K562 (cell line): Measurements from ENCODE around the gene SYCP3. TPM values are rescaled to one million over a fixed set of nuclear protein-coding genes. Genes with fewer than 3 reads are reported as not detected.

ENCODE experiments used
- ATAC-seq: fragments of 200-7000 bp; cut with Tn5 transposase; 3 replicates; pipeline ENCODE4 v1.9.1; 2020; ENCODE audit warnings: moderate library complexity
- BruUV-seq: library from RNA; stranded (reverse); fragments of 400-500 nt; replicated peaks from 2 replicates; lab custom pipeline; 2021; lab: Mats Ljungman, UMichigan
- CTCF ChIA-PET: fragments of 300-600 bp; formaldehyde crosslinking; extraction: SDS; loops from one replicate; lab custom pipeline; 2021; ENCODE audit warnings: low intra/inter-chr PET ratio; lab: Yijun Ruan, JAX
- POLR2A ChIA-PET: fragments of 300-600, 350-650 bp; sonication (Branson Sonifier 250); formaldehyde crosslinking; extraction: SDS; loops from one replicate; lab custom pipeline; 2021; ENCODE audit warnings: antibody characterized with exemption, inconsistent platforms; lab: Yijun Ruan, JAX
- DNase-seq, 4 experiments: peaks; one replicate each; pipeline versions ENCODE4 v3.0.0 to v3.0.0-alpha.2; 2011 to 2018; ENCODE audit warnings: low spot score in 3 of 4, mixed read lengths in 3 of 4; ENCODE audit errors: extremely low read depth in 1 of 4
- FAIRE-seq: peaks from 2 replicates; lab custom pipeline; 2011; peaks lifted over from hg19 to GRCh38; lab: Jason Lieb, UNC
- H2AFZ ChIP-seq: 2 replicates; pipeline ENCODE4 v1.6.0; 2011; ENCODE audit warnings: low read depth, low read length, control low read depth, inconsistent platforms
- H3K27ac ChIP-seq: fragments of 200-600 bp; 3 replicates; pipeline ENCODE4 v1.8.0; 2011; ENCODE audit warnings: low read depth, mild to moderate bottlenecking, control low read depth, inconsistent platforms, low read length, moderate library complexity, mixed read lengths; ENCODE audit errors: extremely low read depth
- H3K27me3 ChIP-seq, 2 experiments: fragments of 300-600 bp in 1 of 2; 2 replicates in 1 of 2; 3 replicates in 1 of 2; pipeline versions ENCODE4 v1.6.0 to v1.8.0; 2011; ENCODE audit warnings: inconsistent platforms in 2 of 2, low read length in 2 of 2, mild to moderate bottlenecking in 1 of 2, mixed read lengths in 1 of 2, moderate library complexity in 1 of 2; ENCODE audit not compliant: control insufficient read depth in 2 of 2, insufficient read depth in 2 of 2
- H3K36me3 ChIP-seq: fragments of 300-600 bp; 3 replicates; pipeline ENCODE4 v1.8.0; 2011; ENCODE audit warnings: mild to moderate bottlenecking, low read length, inconsistent platforms; ENCODE audit not compliant: control insufficient read depth, insufficient read depth
- H3K4me1 ChIP-seq, 2 experiments: fragments of 200-600 bp in 1 of 2; replicated peaks in 1 of 2; 2 replicates in 1 of 2; 3 replicates in 1 of 2; pipeline versions ENCODE4 v1.5.1 to v1.8.0; 2011; ENCODE audit warnings: inconsistent platforms in 2 of 2, low read length in 2 of 2, mild to moderate bottlenecking in 1 of 2, mixed read lengths in 1 of 2, moderate library complexity in 1 of 2; ENCODE audit not compliant: control insufficient read depth in 2 of 2, insufficient read depth in 2 of 2
- H3K4me2 ChIP-seq: 2 replicates; pipeline ENCODE4 v1.6.1; 2011; ENCODE audit warnings: low read length, control low read depth, inconsistent platforms, mixed read lengths; ENCODE audit not compliant: insufficient read depth
- H3K4me3 ChIP-seq: fragments of 200-600 bp; sonication (generic), shearing (Covaris generic); 2 replicates; pipeline ENCODE4 v1.5.1; 2016; ENCODE audit warnings: control low read depth, inconsistent platforms
- H3K79me2 ChIP-seq: fragments of 200-600 bp; 3 replicates; pipeline ENCODE4 v1.8.0; 2011; ENCODE audit warnings: low read length, inconsistent platforms; ENCODE audit not compliant: control insufficient read depth, insufficient read depth
- H3K9ac ChIP-seq, 2 experiments: 2 replicates each; pipeline versions ENCODE4 v1.6.0 to v1.6.1; 2011; ENCODE audit warnings: low read depth in 2 of 2, low read length in 2 of 2, control low read depth in 1 of 2, inconsistent platforms in 1 of 2, mild to moderate bottlenecking in 1 of 2, mixed read lengths in 1 of 2; ENCODE audit not compliant: insufficient read depth in 1 of 2
- H3K9me1 ChIP-seq: one replicate; pipeline ENCODE4 v1.6.0; 2011; ENCODE audit warnings: inconsistent platforms, mild to moderate bottlenecking, low read length, moderate library complexity; ENCODE audit not compliant: control insufficient read depth, insufficient read depth
- H3K9me3 ChIP-seq: replicated peaks from 2 replicates; pipeline ENCODE4 v1.5.1; 2011; ENCODE audit warnings: low read depth, low read length, inconsistent platforms; ENCODE audit not compliant: control insufficient read depth, insufficient read depth
- H4K20me1 ChIP-seq: replicated peaks from 2 replicates; pipeline ENCODE4 v1.6.1; 2011; ENCODE audit warnings: low read length, inconsistent platforms, mixed read lengths; ENCODE audit not compliant: control insufficient read depth, insufficient read depth
- ETV1 ChIP-seq: fragments of 450-650 bp; conservative IDR thresholded peaks from 2 replicates; pipeline ENCODE4 v1.6.1; 2016; ENCODE audit warnings: missing genetic modification characterization, control low read depth, low read depth, missing compliant biosample characterization
- EZH2 ChIP-seq: IDR thresholded peaks from 2 replicates; pipeline ENCODE4 v1.6.1; 2012; ENCODE audit warnings: low read depth, mild to moderate bottlenecking, inconsistent platforms, low read length, borderline replicate concordance
- NR2F6 ChIP-seq: fragments of 450-650 bp; formaldehyde crosslinking; IDR thresholded peaks from 2 replicates; pipeline ENCODE4 v1.4.0; 2020; ENCODE audit warnings: mild to moderate bottlenecking
- PHB ChIP-seq: fragments of 250-450 bp; sonication (Bioruptor Pico); IDR thresholded peaks from 2 replicates; pipeline ENCODE4 v1.5.0; 2021
- TOE1 ChIP-seq, 2 experiments: fragments of 450-650 bp in 1 of 2; sonication (generic) in 1 of 2; formaldehyde crosslinking in 1 of 2; IDR thresholded peaks; 2 replicates each; pipeline versions ENCODE4 v1.7.1 to v1.8.0; 2016 to 2022; ENCODE audit warnings: borderline replicate concordance in 2 of 2, mild to moderate bottlenecking in 2 of 2, antibody characterized with exemption in 1 of 2, inconsistent platforms in 1 of 2, low read depth in 1 of 2, missing genetic modification reagents in 1 of 2, moderate library complexity in 1 of 2
- ZNF318 ChIP-seq, 2 experiments: fragments of 450-650 bp; IDR thresholded peaks; 2 replicates each; pipeline ENCODE4 v1.6.1; 2016; ENCODE audit warnings: mild to moderate bottlenecking in 2 of 2, borderline replicate concordance in 1 of 2, low read depth in 1 of 2, moderate library complexity in 1 of 2
- ZNF395 ChIP-seq: fragments of 200-800 bp; sonication (Bioruptor generic); IDR thresholded peaks from 2 replicates; pipeline ENCODE4 v1.6.1; 2017; ENCODE audit warnings: missing genetic modification characterization, missing compliant biosample characterization
- WGBS: fragments of 100-300 bp; shearing (Covaris generic); methylation state at CpG from one replicate; pipeline ENCODE4 v1.1.6; 2016; ENCODE audit warnings: low coverage, mixed read lengths; ENCODE audit not compliant: insufficient coverage; ENCODE audit errors: missing lambda C conversion rate; 5-methylcytosine and 5-hydroxymethylcytosine counted together
- in situ Hi-C: fragments of 300-500 bp; cut with MboI; formaldehyde crosslinking; loops from 4 replicates; pipeline ENCODE4 v1.15.0; 2018; ENCODE audit warnings: inconsistent platforms, mixed read lengths
- intact Hi-C: fragments of 100-400 bp; cut with micrococcal nuclease; formaldehyde crosslinking; loops from 2 replicates; pipeline ENCODE4 v1.14.2; 2022
- polyA plus RNA-seq, 8 experiments: library from polyadenylated mRNA; depleted of rRNA in 4 of 8; stranded (reverse) in 5 of 8; unstranded in 3 of 8; fragments of >200 nt; fragmentation: Nextera tagmentation in 2 of 8; fragmentation: Illumina TruSeq in 1 of 8; extraction: Ambion mirVana in 2 of 8; extraction: Trizol in 1 of 8; gene quantifications; 2 replicates each; pipeline versions ENCODE4 v1.2.1 to v1.2.3, GENCODE V29; 2011 to 2014; ENCODE audit warnings: inconsistent platforms in 1 of 8, missing spikeins in 1 of 8
- total RNA-seq, 7 experiments: library from RNA; depleted of rRNA in 6 of 7; stranded (reverse); fragments of >200 nt in 6 of 7; fragmentation: Illumina TruSeq in 2 of 7; extraction: Trizol in 2 of 7; gene quantifications; 2 replicates each; pipeline versions ENCODE4 v1.2.1 to v1.2.3, GENCODE V29; 2011 to 2021; ENCODE audit warnings: low replicate concordance in 1 of 7
- TF ChIP-seq, protein P1 (sequence below): IDR thresholded peaks from 2 replicates; pipeline ENCODE4 v1.6.1; 2014; ENCODE audit warnings: antibody characterized with exemption

Gene SYCP3
- total and polyA plus RNA-seq, 9 of the 15 experiments (the other 6 are each of a cell fraction or from before 2014, with no cell fraction given): 0.11 to 0.25 (median 0.22) TPM; not detected in 4

DNA sequence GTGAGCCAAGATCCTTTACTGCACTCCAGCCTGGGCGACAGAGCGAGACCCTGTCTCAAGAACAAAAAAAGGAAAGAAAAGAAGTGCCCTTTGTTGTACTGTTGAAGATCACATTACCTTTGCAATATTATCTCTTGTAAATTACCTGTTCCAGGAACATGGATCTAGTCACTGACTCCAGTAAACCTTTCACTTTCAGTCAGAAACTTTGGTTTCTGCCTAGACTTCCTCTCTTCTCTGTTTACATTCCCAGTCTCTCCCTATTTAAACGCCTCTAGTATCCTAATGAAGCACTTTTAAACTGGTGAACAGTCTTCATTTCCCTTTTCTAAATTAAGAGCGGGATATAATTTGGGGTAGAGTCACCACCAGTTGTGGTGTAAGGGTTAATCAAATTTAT is 29.0 kb downstream of the SYCP3 start:
- intact Hi-C loops: loop anchor here (5.0 kb wide), 1 partner anchor 38 kb away; no protein-coding TSS in a partner anchor
- TF ChIP-seq ZNF318 (IDR thresholded peaks at IDR 0.05; ENCODE audit: borderline replicate concordance in 1 of 2, low read depth in 1 of 2) (no peak), EZH2 (no peak), ZNF395 (CRISPR knock-in tag) (no peak), NR2F6 (CRISPR knock-in tag) (no peak), PHB (CRISPR knock-in tag) (no peak), ETV1 (no peak), TOE1 (IDR thresholded peaks at IDR 0.05; ENCODE audit: borderline replicate concordance) (no peak), TOE1 (CRISPR knock-in tag; IDR thresholded peaks at IDR 0.05; ENCODE audit: borderline replicate concordance, low read depth) (no peak)
- TF ChIP-seq, protein P1, sequence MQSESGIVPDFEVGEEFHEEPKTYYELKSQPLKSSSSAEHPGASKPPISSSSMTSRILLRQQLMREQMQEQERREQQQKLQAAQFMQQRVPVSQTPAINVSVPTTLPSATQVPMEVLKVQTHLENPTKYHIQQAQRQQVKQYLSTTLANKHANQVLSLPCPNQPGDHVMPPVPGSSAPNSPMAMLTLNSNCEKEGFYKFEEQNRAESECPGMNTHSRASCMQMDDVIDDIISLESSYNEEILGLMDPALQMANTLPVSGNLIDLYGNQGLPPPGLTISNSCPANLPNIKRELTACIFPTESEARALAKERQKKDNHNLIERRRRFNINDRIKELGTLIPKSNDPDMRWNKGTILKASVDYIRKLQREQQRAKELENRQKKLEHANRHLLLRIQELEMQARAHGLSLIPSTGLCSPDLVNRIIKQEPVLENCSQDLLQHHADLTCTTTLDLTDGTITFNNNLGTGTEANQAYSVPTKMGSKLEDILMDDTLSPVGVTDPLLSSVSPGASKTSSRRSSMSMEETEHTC: no peak
- Histone ChIP-seq H3K9me1 (peaks cover 4% of the 10 kb centered on the region), H3K79me2 (peaks cover 95% of the 10 kb centered on the region), H3K4me1 (peaks cover 5 to 35% of the 10 kb centered on the region in 2 experiments), H3K4me2 (no peak overlapping the region), H3K9ac (no peak overlapping the region), H2AFZ (no peak overlapping the region), H3K36me3 (peaks cover 20% of the 10 kb centered on the region), H3K27me3 (no peaks in the 10 kb centered on the region), H4K20me1 (peaks cover 13% of the 10 kb centered on the region; the same call in 1 of the 2 replicates), H3K27ac (no peak overlapping the region), H3K4me3 (no peak overlapping the region), H3K9me3 (no peaks in the 10 kb centered on the region)
- 88% methylated on average over 4 of the region's 4 CpGs for WGBS
- ATAC-seq (no peak), FAIRE-seq (no peak), DNase-seq (no peak)
- in situ Hi-C loops: no loop called here
- ChIA-PET CTCF (no interaction called here), POLR2A (no interaction called here)
- no TSS peak for BruUV-seq
